ENCODE data around the gene FOXQ1. TPM values are rescaled to one million over a fixed set of nuclear protein-coding genes. Genes with fewer than 3 reads are reported as not detected.
"Not testable (repeated sequence)": the region's sequence is repeated elsewhere in the genome, so short reads cannot be mapped to it uniquely, and the experiment has no call there.

Gene FOXQ1
- total RNA-seq, 1 donor from 2014 or later: not detected

- ATAC-seq (ENCODE audit: low read depth) (no peak), DNase-seq (no peak)
- Mint-ChIP-seq H3K27me3 (peaks cover 38% of the 10 kb centered on the region), H3K9me3 (peaks cover 31% of the 10 kb centered on the region), H3K4me3 (no peak overlapping the region), H3K27ac (no peak overlapping the region), H3K36me3 (ENCODE audit: low read depth) (no peaks in the 10 kb centered on the region), H3K4me1 (no peaks in the 10 kb centered on the region)
- ChIA-PET CTCF (no interaction called here), POLR2A (no interaction called here)
- TF ChIP-seq CTCF (IDR thresholded peaks at IDR 0.05): no peak
- intact Hi-C loops (cut with micrococcal nuclease): no loop called here
Observed at GRCh38 chr6:1346558-1347091, 34.7 kb downstream of the FOXQ1 start.

- peaks cover 32% of the 10 kb centered on the region for H3K9me3 Mint-ChIP-seq
- no peaks in the 10 kb centered on the region for H3K36me3 Mint-ChIP-seq (ENCODE audit: low read depth)
- ChIA-PET POLR2A (no interaction called here), CTCF (no interaction called here)
- no peak for DNase-seq
- H3K4me1 Mint-ChIP-seq: no peaks in the 10 kb centered on the region
- no peak for ATAC-seq (ENCODE audit: low read depth)
- H3K27ac Mint-ChIP-seq: no peak overlapping the region
- intact Hi-C loops (cut with micrococcal nuclease): no loop called here
- TF ChIP-seq CTCF (IDR thresholded peaks at IDR 0.05): no peak
- H3K4me3 Mint-ChIP-seq: no peak overlapping the region
- H3K27me3 Mint-ChIP-seq: peaks cover 37% of the 10 kb centered on the region
Observed at GRCh38 chr6:1347161-1347560, 35.3 kb downstream of the FOXQ1 start.

GRCh38 chr6:1348675-1349074, 36.8 kb downstream of the FOXQ1 start:
- Mint-ChIP-seq H3K4me1 (no peaks in the 10 kb centered on the region), H3K4me3 (no peak overlapping the region), H3K27me3 (peaks cover 48% of the 10 kb centered on the region), H3K36me3 (ENCODE audit: low read depth) (no peaks in the 10 kb centered on the region), H3K27ac (no peak overlapping the region), H3K9me3 (peaks cover 36% of the 10 kb centered on the region)
- CTCF ChIA-PET: no interaction called here
- POLR2A ChIA-PET: no interaction called here
- TF ChIP-seq CTCF (IDR thresholded peaks at IDR 0.05): no peak
- DNase-seq (no peak), ATAC-seq (ENCODE audit: low read depth) (no peak)
- intact Hi-C loops (cut with micrococcal nuclease): no loop called here

- Mint-ChIP-seq H3K4me1 (no peaks in the 10 kb centered on the region), H3K4me3 (no peak overlapping the region), H3K27ac (no peak overlapping the region), H3K27me3 (peaks cover 50% of the 10 kb centered on the region), H3K36me3 (ENCODE audit: low read depth) (no peaks in the 10 kb centered on the region), H3K9me3 (peaks cover 30% of the 10 kb centered on the region)
- no peak for ATAC-seq (ENCODE audit: low read depth)
- no peak for TF ChIP-seq CTCF (IDR thresholded peaks at IDR 0.05)
- intact Hi-C loops (cut with micrococcal nuclease): no loop called here
- ChIA-PET POLR2A (no interaction called here), CTCF (no interaction called here)
- no peak for DNase-seq
Observed at GRCh38 chr6:1349655-1350054, 37.8 kb downstream of the FOXQ1 start.

- peaks cover 49% of the 10 kb centered on the region for H3K27me3 Mint-ChIP-seq
- no peaks in the 10 kb centered on the region for H3K4me1 Mint-ChIP-seq
- ChIA-PET CTCF (no interaction called here), POLR2A (no interaction called here)
- H3K9me3 Mint-ChIP-seq: peaks cover 28% of the 10 kb centered on the region
- H3K36me3 Mint-ChIP-seq (ENCODE audit: low read depth): no peaks in the 10 kb centered on the region
- DNase-seq: no peak
- no peak overlapping the region for H3K4me3 Mint-ChIP-seq
- intact Hi-C loops (cut with micrococcal nuclease): no loop called here
- no peak for ATAC-seq (ENCODE audit: low read depth)
- H3K27ac Mint-ChIP-seq: no peak overlapping the region
- no peak for TF ChIP-seq CTCF (IDR thresholded peaks at IDR 0.05)
Observed at GRCh38 chr6:1351381-1352008, 39.6 kb downstream of the FOXQ1 start.

- H3K9me3 Mint-ChIP-seq: peaks cover 26% of the 10 kb centered on the region
- H3K27ac Mint-ChIP-seq; ATAC-seq (ENCODE audit: low read depth); H3K4me1 Mint-ChIP-seq; CTCF ChIA-PET; H3K4me3 Mint-ChIP-seq; H3K36me3 Mint-ChIP-seq (ENCODE audit: low read depth); POLR2A ChIA-PET; intact Hi-C loops (cut with micrococcal nuclease); DNase-seq: not testable (repeated sequence)
- peaks cover 46% of the 10 kb centered on the region for H3K27me3 Mint-ChIP-seq
Observed at GRCh38 chr6:1355068-1355467, 43.2 kb downstream of the FOXQ1 start.

- H3K36me3 Mint-ChIP-seq (ENCODE audit: low read depth); intact Hi-C loops (cut with micrococcal nuclease); ATAC-seq (ENCODE audit: low read depth); H3K4me1 Mint-ChIP-seq; CTCF ChIA-PET; H3K4me3 Mint-ChIP-seq; H3K9me3 Mint-ChIP-seq; DNase-seq; POLR2A ChIA-PET; H3K27ac Mint-ChIP-seq: not testable (repeated sequence)
- peaks cover 33% of the 10 kb centered on the region for H3K27me3 Mint-ChIP-seq
Observed at GRCh38 chr6:1361717-1362116, 49.8 kb downstream of the FOXQ1 start.

Measured in activated B cell treated with CpG ODN at 0.5 μM for 24 hours (primary cell).